Mesothelial cell of epicardium (in vitro differentiated cells): Measurements from ENCODE around the gene TAC4. TPM values are rescaled to one million over a fixed set of nuclear protein-coding genes. Genes with fewer than 3 reads are reported as not detected.

Experiments
- DNase-seq, 2 experiments: peaks; one replicate each; pipeline ENCODE4 v3.0.0; 2021; ENCODE audit warnings: low spot score in 2 of 2; ENCODE audit not compliant: unreplicated experiment in 2 of 2
- H3K27ac Mint-ChIP-seq: 2 replicates; pipeline ENCODE4 v1.8.0; 2021; ENCODE audit warnings: mixed read lengths
- H3K27me3 Mint-ChIP-seq: 2 replicates; pipeline ENCODE4 v1.8.0; 2021; ENCODE audit warnings: low read depth, mixed read lengths
- H3K36me3 Mint-ChIP-seq: 2 replicates; pipeline ENCODE4 v1.8.0; 2021; ENCODE audit warnings: mixed read lengths
- H3K4me1 Mint-ChIP-seq: 2 replicates; pipeline ENCODE4 v1.8.0; 2021; ENCODE audit warnings: mixed read lengths
- H3K4me3 Mint-ChIP-seq: 2 replicates; pipeline ENCODE4 v1.8.0; 2021; ENCODE audit warnings: mild to moderate bottlenecking, moderate library complexity, mixed read lengths
- H3K9me3 Mint-ChIP-seq: 2 replicates; pipeline ENCODE4 v1.8.0; 2021; ENCODE audit warnings: mixed read lengths
- CTCF ChIP-seq: fragments of 200-600 bp; sonication (generic); IDR thresholded peaks from one replicate; pipeline ENCODE4 v1.5.0; 2021; ENCODE audit warnings: antibody characterized with exemption; ENCODE audit not compliant: unreplicated experiment
- total RNA-seq: library from RNA; stranded (reverse); gene quantifications from 3 replicates; pipeline ENCODE4 v1.2.1, GENCODE V29; 2021

Gene TAC4
- not detected in 3 replicates for total RNA-seq

- no peak within 1 kb of the TSS for H3K27ac Mint-ChIP-seq
- no peak for TF ChIP-seq CTCF
- DNase-seq = no peak
- no peaks in the 10 kb centered on the region for H3K9me3 Mint-ChIP-seq
- H3K4me3 Mint-ChIP-seq = no peak within 1 kb of the TSS
- peaks cover 51% of the 10 kb centered on the region for H3K27me3 Mint-ChIP-seq
- peaks cover 1% of the 10 kb centered on the region for H3K36me3 Mint-ChIP-seq
- H3K4me1 Mint-ChIP-seq = peaks cover 13% of the 10 kb centered on the region
These were observed at the start of gene TAC4 for GRCh38 chr17:49848019-49848473. Gene TAC4, minus strand, starts transcription at chr17:49848069. Its CDS starts 52 bp downstream, at chr17:49848017.

- H3K27ac Mint-ChIP-seq = no peak overlapping the region
- peaks cover 40% of the 10 kb centered on the region for H3K27me3 Mint-ChIP-seq
These were observed 49.0 kb upstream of the TAC4 start for GRCh38 chr17:49896860-49897259.

GRCh38 chr17:49896222-49896621 lies 48.4 kb upstream of the TAC4 start:
- TF ChIP-seq CTCF = no peak
- Mint-ChIP-seq H3K27me3 (peaks cover 42% of the 10 kb centered on the region), H3K27ac (no peak overlapping the region), H3K9me3 (no peaks in the 10 kb centered on the region), H3K4me3 (no peak overlapping the region), H3K4me1 (peaks cover 16% of the 10 kb centered on the region), H3K36me3 (no peaks in the 10 kb centered on the region)
- DNase-seq = no peak

More at GRCh38 chr17:49896860-49897259, 49.0 kb upstream of the TAC4 start:
- H3K4me3 Mint-ChIP-seq = no peak overlapping the region
- no peaks in the 10 kb centered on the region for H3K9me3 Mint-ChIP-seq
- peaks cover 18% of the 10 kb centered on the region for H3K4me1 Mint-ChIP-seq
- DNase-seq = no peak
- no peaks in the 10 kb centered on the region for H3K36me3 Mint-ChIP-seq
- TF ChIP-seq CTCF = no peak

DNA sequence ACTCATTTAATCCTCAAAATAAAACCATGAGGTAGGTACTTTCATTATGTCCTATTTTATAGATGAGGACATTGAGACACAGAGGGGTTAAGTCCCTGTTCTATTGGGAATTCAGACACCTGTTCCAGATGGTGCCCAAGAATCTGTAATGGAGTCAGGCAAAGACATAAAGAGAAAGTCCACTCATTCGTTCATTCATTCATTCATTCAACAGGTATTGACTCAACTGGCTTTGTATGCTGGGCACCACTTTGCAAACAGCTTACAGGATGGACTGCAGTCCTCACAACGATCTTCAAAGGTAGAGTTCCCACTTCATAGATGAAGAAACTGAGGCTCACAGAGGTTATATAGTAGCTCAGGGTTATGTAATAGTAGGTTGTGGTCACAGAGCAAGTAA lies 47.9 kb upstream of the TAC4 start:
- no peaks in the 10 kb centered on the region for H3K36me3 Mint-ChIP-seq
- no peak overlapping the region for H3K4me3 Mint-ChIP-seq
- no peak overlapping the region for H3K27ac Mint-ChIP-seq
- H3K9me3 Mint-ChIP-seq = no peaks in the 10 kb centered on the region
- peaks cover 43% of the 10 kb centered on the region for H3K27me3 Mint-ChIP-seq
- no peak for DNase-seq
- TF ChIP-seq CTCF = no peak
- peaks cover 16% of the 10 kb centered on the region for H3K4me1 Mint-ChIP-seq

GRCh38 chr17:49894761-49895160 lies 46.9 kb upstream of the TAC4 start:
- no peak overlapping the region for H3K4me3 Mint-ChIP-seq
- H3K27me3 Mint-ChIP-seq = peaks cover 40% of the 10 kb centered on the region
- H3K27ac Mint-ChIP-seq = no peak overlapping the region

More at GRCh38 chr17:49894761-49895160, 46.9 kb upstream of the TAC4 start:
- peaks cover 17% of the 10 kb centered on the region for H3K4me1 Mint-ChIP-seq
- no peak for DNase-seq
- no peaks in the 10 kb centered on the region for H3K9me3 Mint-ChIP-seq
- H3K36me3 Mint-ChIP-seq = no peaks in the 10 kb centered on the region
- TF ChIP-seq CTCF = no peak
